GM23338 (cell line): Measurements from ENCODE around the gene ZFYVE21. TPM values are rescaled to one million over a fixed set of nuclear protein-coding genes. Genes with fewer than 3 reads are reported as not detected.

ENCODE experiments used
- ATAC-seq: fragments of 200-7000 bp; cut with Tn5 transposase; 3 replicates; pipeline ENCODE4 v1.9.1; 2020
- DNase-seq: peaks from one replicate; pipeline ENCODE4 v3.0.0-alpha.2; 2015; ENCODE audit warnings: low spot score
- H2AFZ ChIP-seq: fragments of 200-600 bp; sonication (generic); 2 replicates; pipeline ENCODE4 v1.8.0; 2016; ENCODE audit warnings: antibody characterized with exemption, mild to moderate bottlenecking, moderate library complexity
- H3F3A ChIP-seq: fragments of 200-600 bp; sonication (generic); replicated peaks from 2 replicates; pipeline ENCODE4 v1.8.0; 2017; ENCODE audit warnings: antibody characterized with exemption, mixed run types, low read depth
- H3K27ac ChIP-seq: fragments of 200-600 bp; sonication (generic); 2 replicates; pipeline ENCODE4 v1.6.1; 2016; ENCODE audit warnings: low read depth
- H3K27me3 ChIP-seq: fragments of 200-600 bp; sonication (generic); 2 replicates; pipeline ENCODE4 v1.8.0; 2016; ENCODE audit warnings: mild to moderate bottlenecking, mixed run types, moderate library complexity; ENCODE audit not compliant: insufficient read depth
- H3K36me3 ChIP-seq: fragments of 200-600 bp; sonication (generic); 2 replicates; pipeline ENCODE4 v1.8.0; 2016; ENCODE audit warnings: mild to moderate bottlenecking; ENCODE audit not compliant: insufficient read depth
- H3K4me1 ChIP-seq: fragments of 200-600 bp; sonication (generic); 2 replicates; pipeline ENCODE4 v1.8.0; 2016; ENCODE audit warnings: mild to moderate bottlenecking, moderate library complexity; ENCODE audit not compliant: insufficient read depth
- H3K4me2 ChIP-seq: fragments of 200-600 bp; sonication (generic); 2 replicates; pipeline ENCODE4 v1.7.1; 2017; ENCODE audit warnings: mixed run types
- H3K4me3 ChIP-seq: fragments of 200-600 bp; sonication (generic); 2 replicates; pipeline ENCODE4 v1.6.1; 2016; ENCODE audit warnings: mixed run types
- H3K79me2 ChIP-seq: fragments of 200-600 bp; sonication (generic); replicated peaks from 2 replicates; pipeline ENCODE4 v1.8.0; 2017; ENCODE audit warnings: mild to moderate bottlenecking; ENCODE audit not compliant: insufficient read depth
- H3K9me2 ChIP-seq: fragments of 200-600 bp; sonication (generic); 2 replicates; pipeline ENCODE4 v1.8.0; 2017; ENCODE audit not compliant: insufficient read depth
- H4K20me1 ChIP-seq: fragments of 200-600 bp; sonication (generic); replicated peaks from 2 replicates; pipeline ENCODE4 v1.8.0; 2017; ENCODE audit warnings: mild to moderate bottlenecking; ENCODE audit not compliant: insufficient read depth
- H3K27ac Mint-ChIP-seq: 2 replicates; pipeline ENCODE4 v1.8.0; 2020; ENCODE audit warnings: inconsistent platforms, mild to moderate bottlenecking, moderate library complexity, mixed read lengths
- H3K27me3 Mint-ChIP-seq: 3 replicates; pipeline ENCODE4 v1.8.0; 2022; ENCODE audit warnings: low read depth, mild to moderate bottlenecking, moderate library complexity, mixed read lengths, inconsistent platforms; ENCODE audit not compliant: insufficient read depth, poor library complexity
- H3K36me3 Mint-ChIP-seq: 3 replicates; pipeline ENCODE4 v1.8.0; 2021; ENCODE audit warnings: low read depth, mild to moderate bottlenecking, inconsistent platforms, moderate library complexity, mixed read lengths
- H3K4me1 Mint-ChIP-seq: 3 replicates; pipeline ENCODE4 v1.8.0; 2020; ENCODE audit warnings: mild to moderate bottlenecking, inconsistent platforms, mixed read lengths
- H3K4me3 Mint-ChIP-seq: 3 replicates; pipeline ENCODE4 v1.8.0; 2021; ENCODE audit warnings: moderate library complexity, mild to moderate bottlenecking, inconsistent platforms, mixed read lengths
- H3K9me3 Mint-ChIP-seq: 3 replicates; pipeline ENCODE4 v1.8.0; 2020; ENCODE audit warnings: moderate library complexity, mild to moderate bottlenecking, inconsistent platforms, mixed read lengths
- CREB1 ChIP-seq: fragments of 250-450 bp; sonication (Bioruptor Pico); IDR thresholded peaks from 2 replicates; pipeline ENCODE4 v1.5.0; 2020; ENCODE audit warnings: low read depth, mild to moderate bottlenecking, moderate library complexity
- ETS1 ChIP-seq: IDR thresholded peaks from 2 replicates; pipeline ENCODE4 v1.6.1; 2016; ENCODE audit warnings: antibody characterized with exemption
- EZH2 ChIP-seq: fragments of 200-600 bp; sonication (generic); IDR thresholded peaks from one replicate; pipeline ENCODE4 v1.8.0; 2017; ENCODE audit warnings: antibody characterized with exemption, mild to moderate bottlenecking, low read depth; ENCODE audit not compliant: unreplicated experiment
- EZH2phosphoT487 ChIP-seq: fragments of 200-600 bp; sonication (generic); IDR thresholded peaks from one replicate; pipeline ENCODE4 v1.8.1; 2018; ENCODE audit warnings: antibody characterized with exemption; ENCODE audit not compliant: unreplicated experiment
- JUNB ChIP-seq: IDR thresholded peaks from one replicate; pipeline ENCODE4 v1.6.1; 2016; ENCODE audit warnings: antibody characterized with exemption; ENCODE audit not compliant: unreplicated experiment
- NANOG ChIP-seq: IDR thresholded peaks from 2 replicates; pipeline ENCODE4 v1.6.1; 2016; ENCODE audit warnings: antibody characterized with exemption, borderline replicate concordance
- REST ChIP-seq: IDR thresholded peaks from one replicate; pipeline ENCODE4 v1.6.1; 2018; ENCODE audit warnings: antibody characterized with exemption; ENCODE audit not compliant: unreplicated experiment
- STAT1 ChIP-seq: IDR thresholded peaks from one replicate; pipeline ENCODE4 v1.6.1; 2016; ENCODE audit warnings: antibody characterized with exemption; ENCODE audit not compliant: unreplicated experiment
- ZNF114 ChIP-seq: fragments of 250-450 bp; sonication (Bioruptor Pico); IDR thresholded peaks from 2 replicates; pipeline ENCODE4 v1.5.0; 2020; ENCODE audit warnings: mild to moderate bottlenecking, moderate library complexity
- ZNF331 ChIP-seq: fragments of 250-450 bp; sonication (Bioruptor Pico); IDR thresholded peaks from 2 replicates; pipeline ENCODE4 v1.5.0; 2020; ENCODE audit warnings: low read depth, mild to moderate bottlenecking, moderate library complexity
- ZNF462 ChIP-seq: fragments of 250-450 bp; sonication (Bioruptor Pico); IDR thresholded peaks from 2 replicates; pipeline ENCODE4 v1.5.0; 2020; ENCODE audit warnings: mild to moderate bottlenecking, moderate library complexity
- polyA plus RNA-seq: library from polyadenylated mRNA; unstranded; fragments of >200 nt; fragmentation: Nextera tagmentation; extraction: Ambion mirVana; gene quantifications from 2 replicates; pipeline ENCODE4 v1.2.1, GENCODE V29; 2016
- total RNA-seq: library from RNA; depleted of rRNA; stranded (reverse); fragments of >200 nt; shearing (Covaris generic); gene quantifications from 2 replicates; pipeline ENCODE4 v1.2.3, GENCODE V29; 2014

The ZFYVE21 gene
- total and polyA plus RNA-seq, 2 experiments from 2014 or later: 88.0 to 89.6 TPM

GRCh38 chr14:103755060-103755459, 39.5 kb downstream of the ZFYVE21 start:
- DNase-seq: no peak
- no peaks in the 10 kb centered on the region for H3K27me3 Mint-ChIP-seq
- Histone ChIP-seq H3K4me1 (no peaks in the 10 kb centered on the region), H2AFZ (no peak overlapping the region), H4K20me1 (no peaks in the 10 kb centered on the region), H3F3A (0 out of 2 replicates have a peak, but pooled peaks cover 3% of the 10 kb centered on the region), H3K4me3 (no peak overlapping the region), H3K27ac (no peak overlapping the region), H3K4me2 (no peak overlapping the region), H3K9me2 (no peaks in the 10 kb centered on the region), H3K36me3 (no peaks in the 10 kb centered on the region), H3K79me2 (no peaks in the 10 kb centered on the region), H3K27me3 (no peaks in the 10 kb centered on the region)
- no peak overlapping the region for H3K27ac Mint-ChIP-seq
- TF ChIP-seq ZNF462: no peak
- TF ChIP-seq EZH2: no peak
- TF ChIP-seq STAT1: no peak
- TF ChIP-seq EZH2phosphoT487: no peak
- no peak for TF ChIP-seq ZNF114 (CRISPR knock-in tag)
- TF ChIP-seq JUNB: no peak
- no peak overlapping the region for H3K4me3 Mint-ChIP-seq
- no peaks in the 10 kb centered on the region for H3K9me3 Mint-ChIP-seq
- ATAC-seq: no peak
- H3K4me1 Mint-ChIP-seq: no peaks in the 10 kb centered on the region
- H3K36me3 Mint-ChIP-seq: no peaks in the 10 kb centered on the region

GRCh38 chr14:103758059-103758776, 42.6 kb downstream of the ZFYVE21 start:
- no peak overlapping the region for H3K27ac Mint-ChIP-seq
- Histone ChIP-seq H3K79me2 (no peaks in the 10 kb centered on the region), H3F3A (0 out of 2 replicates have a peak, but pooled peaks cover 3% of the 10 kb centered on the region), H4K20me1 (no peaks in the 10 kb centered on the region), H3K27ac (no peak overlapping the region), H3K27me3 (no peaks in the 10 kb centered on the region), H3K36me3 (no peaks in the 10 kb centered on the region), H3K9me2 (no peaks in the 10 kb centered on the region), H3K4me3 (no peak overlapping the region), H3K4me2 (no peak overlapping the region), H2AFZ (no peak overlapping the region), H3K4me1 (peaks cover 12% of the 10 kb centered on the region)
- H3K9me3 Mint-ChIP-seq: no peaks in the 10 kb centered on the region
- ATAC-seq (no peak), DNase-seq (no peak)
- H3K27me3 Mint-ChIP-seq: no peaks in the 10 kb centered on the region
- H3K4me3 Mint-ChIP-seq: no peak overlapping the region
- H3K36me3 Mint-ChIP-seq: no peaks in the 10 kb centered on the region
- H3K4me1 Mint-ChIP-seq: peaks cover 10% of the 10 kb centered on the region
- no peak for TF ChIP-seq JUNB
- TF ChIP-seq STAT1: no peak
- TF ChIP-seq ZNF114 (CRISPR knock-in tag): no peak
- TF ChIP-seq ETS1: no peak
- TF ChIP-seq EZH2: no peak
- TF ChIP-seq REST: no peak
- TF ChIP-seq CREB1 (CRISPR knock-in tag): no peak
- TF ChIP-seq NANOG: no peak
- no peak for TF ChIP-seq ZNF331 (CRISPR knock-in tag)
